Upper lobe of left lung (tissue), 4 donors: ENCODE data around the gene SNRPE.

Experiments used
- CTCF ChIP-seq, 6 experiments: fragments of 450-650 bp in 4 of 6; fragments of 200-600 bp in 2 of 6; sonication (generic) in 2 of 6; IDR thresholded peaks; one replicate each; pipeline ENCODE4 v1.5.1; 2016 to 2019; ENCODE audit warnings: antibody characterized with exemption in 6 of 6
- EP300 ChIP-seq, 4 donors: sonication (generic); formaldehyde crosslinking; IDR thresholded peaks; one replicate each; pipeline ENCODE4 v1.5.1; 2017; ENCODE audit warnings: antibody characterized with exemption in 4 of 4, control low read depth in 2 of 4
- POLR2A ChIP-seq, 4 donors: fragments of 450-650 bp; IDR thresholded peaks; one replicate each; pipeline ENCODE4 v1.5.1; 2016 to 2017; ENCODE audit warnings: antibody characterized with exemption in 4 of 4, mild to moderate bottlenecking in 2 of 4
- POLR2AphosphoS5 ChIP-seq, 2 donors: sonication (generic); formaldehyde crosslinking; IDR thresholded peaks; one replicate each; pipeline ENCODE4 v1.5.1; 2017; ENCODE audit warnings: antibody characterized with exemption in 2 of 2

- TF ChIP-seq POLR2AphosphoS5 (IDR thresholded peaks at IDR 0.05) (no peak), CTCF (IDR thresholded peaks at IDR 0.05) (no peak), POLR2A (IDR thresholded peaks at IDR 0.05) (no peak), EP300 (IDR thresholded peaks at IDR 0.05) (no peak)
Observed at GRCh38 chr1:203840208-203840808, 21.1 kb upstream of the SNRPE start.
